ENCODE data around the gene LRRK2. TPM values are rescaled to one million over a fixed set of nuclear protein-coding genes. Genes with fewer than 3 reads are reported as not detected.

Gene LRRK2
- total RNA-seq, 4 donors from 2014 or later, result 3.6 to 20.8 (median 11.1) TPM

- H3K4me1 ChIP-seq, result no peaks in the 10 kb centered on the region
- no peak for TF ChIP-seq POLR2A (IDR thresholded peaks at IDR 0.05)
- TF ChIP-seq CTCF (IDR thresholded peaks at IDR 0.05), result no peak
- TF ChIP-seq EP300 (IDR thresholded peaks at IDR 0.05), result no peak
- no peak for TF ChIP-seq POLR2AphosphoS5 (IDR thresholded peaks at IDR 0.05)
- DNase-seq (ENCODE audit: low spot score in 2 of 2), result no peak
- WGBS, result 82% methylated on average over 3 of the region's 3 CpGs
- no peak overlapping the region for H3K27ac ChIP-seq
- no peaks in the 10 kb centered on the region for H3K27me3 ChIP-seq
- H3K9me3 ChIP-seq, result no peaks in the 10 kb centered on the region
- no peak overlapping the region for H3K4me3 ChIP-seq
- no peaks in the 10 kb centered on the region for H3K36me3 ChIP-seq
Observed at GRCh38 chr12:40399656-40400055, 174.9 kb downstream of the LRRK2 start.

GRCh38 chr12:40405419-40405818, 180.6 kb downstream of the LRRK2 start:
- 84% methylated on average over 8 of the region's 8 CpGs for WGBS
- Histone ChIP-seq H3K4me3 (no peak overlapping the region), H3K36me3 (no peaks in the 10 kb centered on the region), H3K27ac (no peak overlapping the region), H3K4me1 (no peaks in the 10 kb centered on the region), H3K27me3 (no peaks in the 10 kb centered on the region), H3K9me3 (no peaks in the 10 kb centered on the region)
- no peak for DNase-seq (ENCODE audit: low spot score in 2 of 2)
- TF ChIP-seq EP300 (IDR thresholded peaks at IDR 0.05), result no peak

Other genes starting within 250 kb of the LRRK2 start
- gene SLC2A13, start 118.9 kb upstream of the LRRK2 start, total RNA-seq, result 10 to 100 TPM; 10.4 to 14.1 (median 13.4) TPM

All from suprapubic skin (tissue), 4 donors.